Epidermal melanocyte (primary cell): Measurements from ENCODE around the gene REN.
A peak's percentile ranks its signal among the peaks of the same experiment; 100 is the strongest.

Source experiments
- DNase-seq: peaks from one replicate; pipeline ENCODE4 v3.0.0; 2011; ENCODE audit warnings: low spot score; ENCODE audit not compliant: insufficient read length

REN gene

DNA sequence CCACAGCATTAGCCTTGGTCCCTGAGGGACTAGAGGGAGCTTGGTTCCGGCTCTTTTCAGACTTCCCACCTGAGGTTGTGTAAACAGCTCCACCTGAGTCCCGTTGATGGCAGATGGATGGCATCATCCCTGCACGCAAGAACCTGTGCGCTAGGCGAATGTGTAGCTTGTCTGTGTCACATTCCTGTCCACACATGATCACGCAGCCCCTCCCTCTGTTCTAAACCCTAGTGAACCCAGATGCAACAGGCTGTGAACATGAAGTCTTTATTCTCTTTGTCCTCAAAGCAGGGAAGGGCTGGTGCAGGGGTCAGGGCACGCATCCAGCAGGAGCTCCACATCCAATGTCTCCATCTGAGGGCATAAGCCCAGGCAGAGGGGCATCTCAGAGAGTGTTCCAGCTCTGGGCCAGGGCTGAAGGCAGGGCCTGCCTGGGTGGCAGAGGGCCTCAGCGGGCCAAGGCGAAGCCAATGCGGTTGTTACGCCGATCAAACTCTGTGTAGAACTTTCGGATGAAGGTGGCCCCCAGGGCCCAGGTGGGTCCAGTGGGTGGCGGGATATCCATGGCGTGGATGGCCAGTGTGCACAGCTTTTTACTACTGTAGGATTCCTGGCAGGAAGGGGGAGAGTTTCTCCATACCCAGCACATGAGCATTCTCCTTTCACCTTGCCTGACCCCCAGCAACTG lies 11.4 kb downstream of the REN start:
- DNase-seq = no peak

DNA sequence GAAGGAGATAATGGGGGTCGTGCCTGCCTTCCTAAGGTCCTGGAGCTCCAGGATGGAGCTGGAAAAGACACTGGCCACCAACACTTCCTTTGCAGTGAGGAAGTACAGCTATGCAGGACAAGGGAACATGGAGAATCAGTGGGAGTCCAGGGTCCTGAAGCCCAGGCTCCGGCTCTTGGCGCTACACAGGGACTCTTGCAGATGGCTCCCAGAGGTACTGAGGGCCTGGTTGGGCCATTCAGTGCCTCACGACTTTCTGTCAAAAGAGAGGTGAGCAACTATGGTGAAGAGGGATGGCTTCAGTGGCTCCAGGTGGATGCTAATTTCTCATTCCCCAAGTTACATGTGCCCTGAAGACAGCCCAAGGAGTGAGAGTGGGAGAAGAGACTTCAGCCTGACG lies 12.5 kb downstream of the REN start:
- DNase-seq = no peak

DNA sequence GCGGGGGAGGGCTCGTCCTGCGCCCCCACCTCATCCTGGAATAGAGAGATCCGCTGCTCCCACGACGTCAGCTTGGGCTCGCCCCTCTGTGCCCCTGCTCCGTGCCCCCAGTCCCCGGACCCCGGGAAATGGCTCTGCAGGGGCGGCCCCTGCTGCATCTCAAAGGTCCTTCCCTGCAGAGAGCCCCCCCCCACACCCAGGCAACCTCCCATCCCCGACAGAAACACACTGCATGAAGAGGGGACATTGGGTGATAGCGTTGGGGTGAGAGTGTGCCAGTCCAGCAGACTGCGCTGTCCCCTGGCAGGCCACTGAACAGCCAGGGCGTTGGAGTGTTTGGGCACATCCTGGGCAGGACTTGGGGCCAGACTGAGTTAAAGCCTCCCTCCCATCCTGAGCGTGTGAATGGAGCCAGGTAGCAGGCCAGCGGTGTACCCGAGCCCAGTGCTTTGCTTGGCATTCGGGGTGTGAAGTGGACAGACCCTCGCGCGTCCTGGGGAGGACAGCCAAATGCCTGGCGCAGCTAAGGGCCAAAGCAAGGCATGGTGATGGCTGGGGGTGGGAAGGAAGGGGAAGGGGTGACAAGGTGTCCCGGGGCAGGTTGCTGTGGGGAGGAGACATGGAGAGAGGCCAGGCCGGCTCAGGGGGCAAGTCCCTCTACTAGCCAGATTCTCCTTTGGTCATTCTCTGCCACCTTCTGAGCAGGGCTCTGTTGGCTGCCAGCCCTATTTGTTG lies 13.7 kb downstream of the REN start:
- no peak for DNase-seq

DNA sequence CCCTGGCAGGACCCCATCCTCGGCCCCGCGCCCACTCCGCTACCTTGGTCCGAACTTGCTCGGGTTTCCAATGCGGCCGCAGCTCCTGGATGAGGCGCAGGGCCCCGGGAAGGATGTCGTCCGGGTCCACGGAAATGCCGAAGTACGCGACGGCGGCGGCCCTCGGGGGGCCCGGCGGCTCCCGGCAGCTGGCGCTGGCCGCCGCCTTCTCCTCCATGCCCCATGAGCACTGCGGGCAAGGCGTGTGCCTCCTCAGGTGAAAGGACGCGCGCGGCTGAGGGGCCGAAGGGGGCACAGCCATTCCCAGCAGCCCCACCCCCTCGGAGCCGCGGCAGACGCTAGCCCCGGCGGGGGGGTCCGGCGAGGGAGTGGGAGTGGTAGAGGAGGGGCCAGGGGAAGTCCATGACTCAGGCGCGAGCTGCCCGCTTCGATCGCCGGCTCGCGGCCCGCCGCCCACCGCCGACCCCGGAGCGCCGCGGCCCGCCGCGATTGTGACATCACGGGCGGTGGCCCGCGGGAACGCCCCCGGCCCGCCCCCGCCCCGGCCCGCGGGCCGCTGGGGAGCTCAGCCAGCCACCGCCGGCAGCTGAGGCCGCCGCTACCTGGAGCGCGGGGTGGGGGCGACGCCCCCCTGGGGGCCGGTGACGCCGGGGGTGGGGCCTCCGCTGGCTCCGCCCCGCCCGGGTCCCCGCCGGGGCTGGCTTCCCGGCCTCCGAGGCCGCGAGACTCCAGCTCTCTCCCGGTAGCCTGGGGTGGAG lies 14.4 kb downstream of the REN start, which contains the start of gene ETNK2:
ETNK2 (minus strand) TSS at position 493 of the 758 bp plus-strand sequence; CDS start at position 301, 192 bp downstream.
- DNase-seq = peak; percentile 86

DNA sequence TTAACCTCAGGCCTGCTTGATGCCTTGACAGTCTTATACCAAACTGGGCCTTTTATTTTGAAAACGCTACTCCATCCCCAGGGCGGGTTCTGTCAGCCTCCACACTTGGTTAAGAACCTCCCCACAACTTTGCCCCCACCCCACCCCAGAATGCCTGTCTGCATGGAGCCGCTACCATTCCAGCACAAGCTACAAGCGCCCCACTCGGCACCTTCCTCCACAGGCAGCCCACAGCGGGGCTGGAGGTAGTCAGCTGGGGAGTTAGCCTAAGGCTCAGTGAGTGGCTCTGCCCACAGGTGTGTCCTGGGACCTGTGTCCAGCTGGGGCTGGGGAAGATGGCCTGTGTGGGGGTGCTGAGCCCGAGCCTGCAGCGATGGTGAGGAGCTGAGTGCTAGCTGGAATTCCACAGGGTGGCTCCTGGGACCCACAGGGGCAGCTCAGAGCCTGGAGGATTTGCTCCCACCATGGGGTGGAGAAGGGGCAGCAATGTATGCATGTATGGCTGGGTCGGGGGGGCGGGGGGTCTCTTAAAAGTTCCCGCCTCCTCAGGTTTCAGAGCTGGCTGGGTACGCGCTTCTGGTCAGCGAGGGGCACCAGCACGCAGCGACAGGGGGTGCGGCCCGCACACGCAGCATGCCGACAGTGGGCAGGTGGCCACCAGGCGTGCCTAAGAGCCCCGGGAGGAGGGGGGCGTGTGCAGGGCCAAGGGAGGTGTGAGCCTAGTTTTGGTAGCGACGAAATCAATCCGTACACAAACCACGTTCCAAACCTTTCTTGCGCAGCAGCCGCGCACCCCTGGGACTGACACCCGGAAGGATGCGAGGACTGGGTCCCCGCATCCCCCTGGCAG lies 15.2 kb downstream of the REN start:
- no peak for DNase-seq

DNA sequence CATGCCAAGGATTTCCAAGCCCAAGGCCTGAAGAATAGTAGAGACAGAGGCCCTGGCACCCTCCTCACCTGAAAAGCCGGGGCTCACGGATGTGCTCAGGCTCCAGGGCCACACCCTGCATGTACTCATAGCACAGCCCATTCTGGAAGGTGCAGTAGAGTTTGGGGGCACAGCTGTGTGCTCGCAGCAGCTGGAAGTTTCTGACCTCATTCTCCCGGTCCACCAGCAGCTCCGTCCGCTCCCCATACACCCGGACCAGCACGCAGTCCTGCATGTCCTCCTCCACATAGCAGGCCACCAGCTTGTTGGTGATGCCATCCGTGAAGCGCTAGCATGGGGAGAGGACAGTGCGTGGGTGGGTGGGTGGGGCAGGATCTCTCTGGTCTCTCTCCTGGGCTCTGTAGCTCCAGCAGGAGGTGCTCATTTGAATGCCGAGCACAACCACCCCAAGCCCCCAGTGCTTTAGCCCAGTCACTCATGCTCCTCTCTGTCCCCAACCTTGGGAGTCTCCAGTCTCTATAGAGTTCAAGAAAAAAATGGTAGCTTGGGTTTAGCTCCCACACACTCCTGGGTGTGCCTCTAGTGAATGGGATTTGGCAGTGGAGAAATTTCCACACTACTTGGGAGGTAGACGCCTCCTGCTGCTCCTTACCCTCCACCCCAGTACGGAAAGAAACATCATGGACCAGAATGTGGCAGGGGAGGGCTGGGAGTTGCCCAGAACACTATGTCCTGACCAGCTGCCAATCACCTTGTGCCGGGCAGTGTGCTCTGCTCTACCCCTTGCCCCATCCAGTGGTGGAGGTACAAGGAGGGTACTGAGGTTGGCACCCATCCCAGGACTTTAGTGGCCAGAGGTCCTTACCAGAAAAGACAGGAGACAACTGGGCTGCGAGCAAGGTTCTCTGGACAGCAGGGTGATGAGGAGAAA lies 16.2 kb downstream of the REN start:
- no peak for DNase-seq

DNA sequence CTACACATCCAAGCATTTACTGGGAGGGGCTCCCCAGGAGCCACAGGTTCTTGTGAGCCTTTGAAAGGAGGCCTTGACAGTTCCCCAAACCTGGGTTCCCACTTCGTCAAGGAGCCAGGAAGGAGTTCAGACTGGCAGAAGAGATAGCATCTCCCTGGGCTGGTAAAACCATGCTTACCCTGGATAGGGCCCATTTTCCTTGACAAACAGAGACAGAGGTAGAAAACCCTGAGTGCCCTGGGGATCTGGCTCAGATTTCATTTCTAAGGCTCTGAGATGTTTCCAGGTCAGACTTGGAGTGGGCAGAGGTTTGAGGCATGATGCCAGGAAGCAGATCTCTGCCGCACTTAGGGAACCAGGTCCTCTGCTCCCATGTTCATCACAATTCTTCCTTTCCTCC lies 17.0 kb downstream of the REN start:
- DNase-seq = no peak

DNA sequence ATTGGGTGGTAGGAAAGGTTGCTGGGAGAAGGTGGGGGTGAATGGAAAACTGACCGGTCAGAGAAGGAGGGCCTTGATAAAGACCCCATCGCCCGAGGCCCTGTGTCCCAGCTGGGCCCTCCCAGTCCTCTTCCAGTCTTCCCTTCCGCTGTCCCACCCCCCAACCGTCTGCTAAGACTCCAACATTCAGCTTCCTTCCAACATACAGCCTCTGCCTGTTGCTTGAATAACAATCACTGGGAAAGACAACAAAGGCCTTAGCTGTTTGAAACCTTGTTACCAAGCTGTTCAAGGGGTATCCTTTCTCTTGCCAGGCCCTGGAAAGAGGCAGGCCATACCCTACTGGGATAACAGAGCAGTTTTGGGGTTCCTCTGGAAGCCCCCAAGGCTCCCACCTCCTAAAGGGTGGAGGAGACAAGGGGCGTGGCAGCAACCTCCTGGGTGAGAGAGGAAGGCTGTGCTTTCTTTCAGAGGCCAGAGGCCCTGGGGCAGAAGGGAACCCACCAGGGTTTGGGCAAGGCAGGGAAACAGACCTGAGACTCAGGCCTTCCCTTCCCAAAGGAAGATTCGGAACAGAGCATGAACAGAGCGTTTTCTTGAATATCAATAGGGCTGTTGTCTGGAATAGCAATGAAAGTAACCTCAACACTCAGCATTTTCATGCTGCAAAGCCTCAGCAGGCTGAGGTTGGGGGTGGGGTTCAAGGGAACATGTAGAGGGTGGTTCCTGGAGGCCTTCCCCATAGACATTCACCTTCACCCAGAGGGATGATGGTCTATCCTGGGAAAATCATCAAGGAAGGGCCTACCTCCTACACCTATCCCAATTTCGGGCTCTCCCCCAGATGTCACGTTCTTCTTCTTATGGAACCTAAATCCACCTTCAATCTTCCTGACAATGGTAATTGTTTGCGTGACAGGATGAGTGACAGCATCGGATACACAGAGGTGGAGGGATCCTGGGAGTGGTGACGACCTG lies 18.4 kb downstream of the REN start:
- DNase-seq = peak; percentile 73

DNA sequence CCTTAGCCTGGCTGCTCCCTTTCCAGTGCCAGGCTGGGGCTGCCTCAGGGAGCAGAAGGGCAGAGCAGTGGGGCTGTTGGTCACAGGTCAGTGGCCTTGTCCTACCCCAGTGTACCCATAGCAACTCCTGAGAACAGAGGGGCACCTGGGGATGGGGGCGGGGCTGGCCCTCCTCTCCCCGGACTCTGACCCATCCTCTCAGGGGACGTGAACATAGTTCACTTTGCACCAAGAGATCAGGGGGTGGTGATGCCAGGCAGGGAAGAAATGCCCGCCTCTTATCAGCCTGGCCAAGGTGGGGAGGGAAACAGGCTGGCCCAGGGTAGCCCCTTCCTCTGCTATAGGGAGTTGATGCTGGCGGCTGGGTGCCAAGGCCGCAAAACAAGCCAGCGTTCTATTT lies 19.2 kb downstream of the REN start:
- DNase-seq = no peak

DNA sequence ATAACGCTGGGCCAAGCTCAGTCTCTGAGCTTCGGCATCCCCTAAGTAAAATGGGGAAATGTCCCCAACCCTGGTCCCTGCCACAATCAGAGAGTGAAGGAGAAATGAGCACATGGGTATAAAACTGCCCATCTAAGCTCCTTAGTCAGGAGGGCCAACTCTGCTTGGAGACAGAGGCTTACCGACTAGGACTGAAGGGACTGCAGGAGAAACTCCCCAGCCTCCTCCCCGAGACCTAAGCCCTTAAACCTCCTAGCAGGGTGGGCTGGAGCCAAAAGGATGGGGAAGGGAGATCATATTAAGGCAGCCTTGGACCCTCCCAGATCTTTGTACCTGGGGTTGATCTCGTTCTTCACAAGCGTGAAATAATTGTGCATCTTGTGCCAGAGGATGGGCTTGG lies 19.8 kb downstream of the REN start:
- DNase-seq = no peak

DNA sequence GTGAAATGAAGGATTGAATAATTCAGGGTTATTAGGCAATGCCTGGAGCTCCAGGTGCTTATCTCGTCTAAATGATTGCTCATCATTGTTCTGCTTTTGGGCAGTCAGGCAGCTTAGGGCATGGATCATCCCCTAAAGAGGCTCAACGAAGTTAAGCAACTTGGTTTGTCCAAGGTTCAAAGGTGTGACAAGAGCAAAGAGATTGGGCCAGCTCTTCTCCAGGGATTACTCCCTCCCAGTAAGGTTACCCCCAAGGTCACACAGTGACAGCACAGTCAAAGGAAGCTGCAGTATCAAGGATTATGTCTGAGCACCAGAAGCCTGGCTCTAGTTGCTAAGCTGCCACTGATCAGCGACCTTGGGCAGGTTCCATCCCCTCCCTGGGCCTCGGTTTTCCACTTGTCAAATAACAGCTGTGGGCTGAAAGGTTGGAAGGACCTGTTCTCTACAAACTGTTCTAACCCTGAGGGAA lies 21.1 kb downstream of the REN start:
- no peak for DNase-seq

DNA sequence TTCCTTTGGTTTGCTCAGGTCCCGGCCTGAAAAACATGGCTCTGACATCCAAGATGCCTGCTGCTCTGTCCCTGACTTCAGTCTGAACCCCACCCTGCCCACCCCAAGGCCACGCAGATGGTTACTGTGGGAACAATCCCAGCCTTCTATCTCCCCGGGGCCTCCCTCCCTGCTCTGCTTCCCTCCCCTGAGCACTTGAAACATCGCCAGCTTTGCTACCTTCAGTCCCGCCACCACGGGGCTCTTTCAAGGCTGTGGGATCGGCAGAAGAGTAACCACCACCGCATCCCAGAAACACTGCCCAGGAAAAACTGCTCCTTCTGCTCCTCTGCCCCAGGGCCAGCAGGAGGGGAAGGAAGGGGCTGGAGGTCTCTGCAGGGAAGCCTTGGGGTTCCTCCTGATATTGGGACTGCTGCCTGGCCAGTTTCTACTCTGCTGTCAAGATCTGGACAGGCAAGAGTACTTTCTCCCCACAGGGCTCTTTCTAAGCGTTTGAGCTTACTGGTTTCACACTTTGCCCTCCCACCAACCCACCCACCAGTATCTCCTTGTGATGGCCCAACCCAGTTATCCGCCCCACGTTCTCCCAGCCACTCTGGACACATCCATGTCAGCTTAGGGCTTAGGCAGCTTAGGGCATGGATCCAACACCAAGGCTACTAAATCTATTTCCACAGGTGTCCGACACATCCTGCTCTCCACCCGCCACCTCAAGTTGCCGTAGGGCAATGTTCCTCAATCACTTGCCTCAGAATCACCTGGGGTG lies 22.7 kb downstream of the REN start:
- DNase-seq = no peak

DNA sequence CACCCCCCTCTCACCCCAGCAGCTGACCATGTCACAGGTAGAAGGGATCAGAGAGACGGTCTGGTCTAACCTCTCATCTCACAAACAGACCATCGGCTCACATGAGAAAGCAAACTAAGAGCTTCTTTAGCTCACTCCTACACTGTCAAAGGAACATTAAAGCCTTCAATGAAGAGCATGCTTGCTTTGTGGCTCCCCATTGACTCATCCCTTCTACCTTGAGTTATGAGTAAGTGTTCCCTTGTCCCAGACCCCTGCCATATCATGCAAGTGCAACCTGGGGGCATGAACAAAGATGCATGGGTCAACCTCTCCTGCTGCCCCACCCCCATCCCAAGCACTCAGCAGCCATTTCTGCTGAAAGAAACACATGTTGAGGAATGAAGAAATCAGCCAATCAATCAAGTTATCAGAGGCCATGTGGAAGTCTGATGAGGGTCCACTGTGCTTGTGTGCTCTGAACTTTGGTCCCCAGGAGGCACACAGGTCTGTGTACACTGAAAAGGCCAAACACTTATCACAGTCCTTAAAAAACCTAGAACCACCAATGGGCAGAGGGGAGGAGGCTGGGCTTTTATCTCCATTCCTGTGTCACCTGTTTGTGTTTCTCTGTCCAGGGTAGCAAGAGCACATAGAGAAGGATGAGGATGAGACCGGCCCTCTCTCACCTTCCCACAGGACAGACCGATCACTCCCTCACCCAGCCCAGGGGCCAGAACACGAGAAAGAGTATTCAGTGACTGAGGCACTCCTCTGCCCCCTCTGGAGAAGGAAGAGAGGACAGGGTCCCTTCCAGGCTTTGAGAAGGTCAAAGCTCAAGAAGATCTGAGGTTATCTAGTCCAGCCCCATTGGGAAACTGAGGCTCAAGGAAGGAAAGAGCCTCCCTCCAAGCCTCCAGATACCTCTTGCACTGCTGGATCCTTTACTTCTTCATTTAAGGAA lies 23.8 kb downstream of the REN start:
- no peak for DNase-seq

DNA sequence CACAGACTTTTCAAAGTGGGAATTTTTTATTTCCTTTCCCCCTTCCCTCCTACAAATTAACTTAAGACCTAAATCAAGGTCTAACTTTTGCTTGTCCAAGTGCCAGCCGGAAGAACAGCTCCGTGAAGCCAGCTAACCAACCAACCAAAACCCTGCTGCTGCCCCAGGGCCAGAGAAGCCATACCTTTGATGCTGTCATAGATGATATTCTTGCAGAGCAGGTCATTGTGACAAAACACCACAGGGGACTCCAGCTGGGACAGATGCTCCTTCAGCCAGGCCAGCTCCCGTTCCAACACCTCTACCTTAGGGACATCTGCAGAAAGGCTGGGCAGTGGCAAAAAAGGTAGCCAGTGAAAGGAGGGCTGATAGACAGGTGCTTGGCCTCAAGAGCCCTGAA lies 25.0 kb downstream of the REN start:
- no peak for DNase-seq

DNA sequence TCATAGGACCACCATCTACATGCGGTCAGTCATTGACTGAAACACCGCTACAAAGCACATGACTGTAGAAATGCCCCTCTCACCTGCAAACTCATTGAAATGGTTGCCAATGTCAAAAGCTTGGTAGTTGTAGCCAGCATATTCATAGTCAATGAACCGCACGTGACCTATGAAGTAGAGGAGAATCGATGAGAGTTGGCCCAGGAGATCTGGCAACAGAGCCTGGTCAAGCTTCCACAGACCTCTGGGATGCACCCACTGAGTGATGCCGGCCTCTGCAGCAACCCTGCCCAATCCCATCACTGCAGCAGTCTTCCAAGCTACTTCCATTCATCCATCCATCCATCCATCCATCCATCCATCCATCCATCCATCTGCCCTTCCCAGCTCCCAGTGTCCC lies 26.2 kb downstream of the REN start:
- no peak for DNase-seq

DNA sequence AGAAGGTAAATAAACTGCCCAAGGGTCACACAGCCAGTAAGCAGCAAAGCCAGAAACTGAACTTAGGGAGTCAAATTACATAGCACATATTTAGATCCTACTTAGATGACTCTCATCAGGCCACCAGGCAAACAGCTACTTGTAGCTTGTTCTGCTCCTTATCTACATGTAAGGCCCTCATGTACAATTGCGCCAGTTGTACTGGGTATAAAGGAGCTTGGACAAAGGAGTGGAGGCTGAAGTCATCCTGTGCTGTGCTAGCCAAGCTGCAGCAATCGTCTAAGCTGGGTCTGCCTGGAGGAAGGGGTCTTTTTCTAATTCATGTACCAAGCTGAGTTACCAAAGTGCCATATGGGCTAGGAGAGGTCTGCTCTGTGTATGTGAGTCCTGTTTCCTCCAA lies 27.0 kb downstream of the REN start:
- DNase-seq = no peak

DNA sequence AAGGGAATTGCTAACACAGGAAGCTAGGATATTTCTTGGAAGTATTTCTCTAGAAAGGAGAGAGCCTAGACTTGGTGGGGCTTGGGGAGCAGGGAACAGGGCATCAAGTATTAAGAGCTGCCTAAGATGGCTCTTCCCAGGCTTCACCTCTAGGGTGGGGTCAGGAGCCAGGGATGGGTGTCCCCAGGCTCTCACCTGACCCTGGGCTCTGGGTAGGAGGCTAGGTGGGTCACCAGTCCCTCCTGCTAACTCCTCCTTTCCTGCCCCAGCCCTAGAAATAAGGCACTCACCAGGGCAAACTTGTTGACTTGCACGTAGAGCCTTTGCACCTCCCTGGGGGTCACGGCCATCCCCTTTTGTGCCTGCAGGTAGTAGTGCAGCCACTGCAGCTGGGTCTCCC lies 29.3 kb downstream of the REN start:
- DNase-seq = no peak
